ENCODE data around the gene NPFFR1.

The NPFFR1 gene, protein sequence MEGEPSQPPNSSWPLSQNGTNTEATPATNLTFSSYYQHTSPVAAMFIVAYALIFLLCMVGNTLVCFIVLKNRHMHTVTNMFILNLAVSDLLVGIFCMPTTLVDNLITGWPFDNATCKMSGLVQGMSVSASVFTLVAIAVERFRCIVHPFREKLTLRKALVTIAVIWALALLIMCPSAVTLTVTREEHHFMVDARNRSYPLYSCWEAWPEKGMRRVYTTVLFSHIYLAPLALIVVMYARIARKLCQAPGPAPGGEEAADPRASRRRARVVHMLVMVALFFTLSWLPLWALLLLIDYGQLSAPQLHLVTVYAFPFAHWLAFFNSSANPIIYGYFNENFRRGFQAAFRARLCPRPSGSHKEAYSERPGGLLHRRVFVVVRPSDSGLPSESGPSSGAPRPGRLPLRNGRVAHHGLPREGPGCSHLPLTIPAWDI

DNA sequence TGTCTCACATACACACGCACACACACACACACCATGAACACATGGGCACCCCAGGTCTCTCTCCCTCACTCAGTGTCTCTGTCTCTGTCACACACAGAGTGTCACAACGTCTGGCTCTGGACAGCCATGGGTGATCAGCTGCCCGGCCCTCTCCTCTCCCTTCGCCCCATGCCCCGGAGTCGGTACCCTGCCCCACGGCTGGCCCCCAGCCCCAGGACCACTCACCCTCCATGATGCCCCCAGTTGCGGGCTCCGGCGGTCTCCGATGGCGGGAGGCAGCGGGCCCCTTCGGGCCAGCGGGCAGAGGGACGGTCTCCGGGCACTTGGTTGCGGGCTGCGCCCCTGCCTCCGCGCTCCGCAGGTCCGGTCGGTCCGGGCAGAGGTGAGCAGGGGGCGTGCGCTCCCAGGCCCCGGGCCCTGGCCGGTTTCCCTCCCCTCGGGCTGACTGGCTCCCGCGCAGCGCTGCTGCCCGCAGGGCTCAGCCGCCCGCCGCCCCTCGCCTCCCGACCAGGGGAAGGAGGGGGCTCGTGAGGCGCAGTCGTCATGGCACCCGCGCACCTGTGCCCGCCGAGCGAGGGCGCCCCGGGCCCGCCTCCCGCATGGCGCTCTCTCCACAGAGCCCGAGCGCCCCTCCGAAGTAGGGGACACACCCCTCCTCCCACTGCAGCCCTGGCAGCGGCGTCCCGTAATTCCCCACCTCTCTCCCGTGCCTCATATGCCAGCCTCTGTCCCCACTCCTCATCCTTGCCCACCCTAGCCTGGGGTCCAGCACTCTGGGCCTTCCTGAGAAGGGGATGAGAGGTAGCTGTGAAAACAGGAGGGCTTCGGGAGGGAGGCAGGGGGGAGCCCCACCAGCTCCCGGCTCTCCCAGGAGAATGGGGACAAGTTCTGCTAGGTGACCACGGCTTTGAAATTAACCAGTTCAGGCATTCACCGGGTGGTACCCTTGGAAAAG lies at the start of gene NPFFR1:
TSS of gene NPFFR1 (minus strand) at position 560 of the 955 bp plus-strand sequence. CDS start at position 232, 328 bp downstream.
- peak; percentile 17 for DNase-seq (ENCODE audit: low spot score)

DNA sequence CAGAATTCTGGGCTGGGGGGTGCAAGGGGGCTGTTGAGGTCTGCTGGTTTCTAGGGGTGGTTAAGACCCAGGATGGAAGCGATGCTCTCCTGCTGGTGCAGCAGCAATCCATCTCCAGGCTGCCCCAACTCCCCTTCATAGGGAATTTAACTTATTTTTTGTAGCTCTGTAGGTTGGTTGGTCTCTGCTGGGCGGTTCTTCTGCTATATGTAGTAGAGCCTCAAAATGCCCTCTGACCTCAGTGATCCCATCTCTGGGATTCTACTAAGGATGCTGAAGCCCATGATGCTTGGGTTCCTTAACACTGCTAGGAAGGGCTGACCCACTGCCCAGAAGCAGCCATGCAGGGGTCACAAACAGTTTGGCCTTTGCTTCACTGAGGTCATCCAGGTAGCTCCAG lies 49.5 kb upstream of the NPFFR1 start:
- no peak for DNase-seq (ENCODE audit: low spot score)

DNA sequence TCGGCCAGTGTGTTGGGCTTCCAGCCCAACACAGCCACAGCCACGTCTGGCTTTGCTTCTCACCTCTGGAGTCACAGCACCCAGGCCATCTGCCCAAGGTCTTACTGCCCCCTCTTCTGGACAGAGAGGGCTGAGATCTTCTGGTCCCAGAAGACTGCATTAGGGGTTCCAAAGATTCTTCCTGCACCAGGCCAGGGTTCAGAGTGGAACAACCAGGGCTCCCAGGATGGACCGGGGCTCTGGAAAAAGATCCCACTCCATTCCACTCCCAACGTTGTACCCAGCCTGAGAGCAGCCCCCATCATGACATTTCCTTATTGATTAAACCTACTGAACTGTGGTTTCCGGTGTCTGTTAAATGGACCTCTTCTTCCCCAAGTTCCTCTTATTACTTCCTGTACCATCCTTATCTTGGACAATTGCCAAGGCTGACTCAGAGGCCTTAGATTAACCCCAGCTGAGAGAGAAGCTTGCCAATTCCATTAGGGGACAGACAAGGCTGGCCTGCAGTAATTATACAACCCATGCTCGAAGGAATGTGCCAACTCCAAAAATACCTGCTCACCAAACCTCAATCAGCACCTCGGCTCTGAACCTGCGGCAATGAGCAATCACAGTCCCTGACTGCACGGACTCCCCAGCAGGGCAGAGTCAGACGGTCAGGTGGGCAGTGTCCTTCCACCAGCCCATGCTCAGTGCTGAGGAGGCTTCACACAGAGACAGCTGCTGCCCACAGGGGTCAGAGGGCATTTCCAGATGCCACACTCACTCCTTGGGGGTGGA lies 47.9 kb upstream of the NPFFR1 start:
- DNase-seq (ENCODE audit: low spot score), result peak; percentile 71

DNA sequence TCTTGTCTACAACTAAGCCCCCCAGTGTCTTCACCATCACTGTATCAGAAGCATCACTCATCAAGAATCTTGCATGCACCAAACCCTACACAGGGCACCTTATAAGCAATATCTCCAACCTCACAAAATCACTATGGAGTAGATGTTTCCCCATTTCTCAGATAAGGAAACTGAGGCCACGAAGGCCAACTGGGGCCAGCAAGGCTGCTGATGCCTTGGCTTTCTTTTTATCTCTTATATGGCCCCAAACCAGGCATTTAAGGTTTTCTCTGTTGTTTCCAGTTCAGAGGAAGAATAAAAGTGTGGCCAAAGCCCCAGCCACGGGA lies 47.3 kb upstream of the NPFFR1 start:
- DNase-seq (ENCODE audit: low spot score), result no peak

DNA sequence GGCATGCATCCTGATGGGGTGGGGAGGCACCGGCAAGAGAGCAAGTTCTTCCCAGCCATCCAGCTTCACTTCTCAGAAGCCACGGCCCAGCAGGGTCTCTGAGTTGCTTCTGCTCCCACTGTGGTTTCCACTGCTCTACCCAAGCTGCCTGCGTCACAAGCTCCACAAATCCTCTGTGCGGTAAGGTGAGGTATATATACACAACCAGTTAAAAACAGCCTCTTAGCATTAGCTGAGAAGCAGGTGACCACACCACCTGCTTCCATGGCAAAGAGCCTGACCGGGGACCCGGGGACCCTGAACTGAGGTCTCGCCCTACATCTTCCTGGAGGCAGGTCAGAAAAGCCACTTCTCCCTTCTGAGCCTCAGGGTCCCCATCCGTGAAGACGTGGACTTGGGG lies 46.9 kb upstream of the NPFFR1 start:
- no peak for DNase-seq (ENCODE audit: low spot score)

DNA sequence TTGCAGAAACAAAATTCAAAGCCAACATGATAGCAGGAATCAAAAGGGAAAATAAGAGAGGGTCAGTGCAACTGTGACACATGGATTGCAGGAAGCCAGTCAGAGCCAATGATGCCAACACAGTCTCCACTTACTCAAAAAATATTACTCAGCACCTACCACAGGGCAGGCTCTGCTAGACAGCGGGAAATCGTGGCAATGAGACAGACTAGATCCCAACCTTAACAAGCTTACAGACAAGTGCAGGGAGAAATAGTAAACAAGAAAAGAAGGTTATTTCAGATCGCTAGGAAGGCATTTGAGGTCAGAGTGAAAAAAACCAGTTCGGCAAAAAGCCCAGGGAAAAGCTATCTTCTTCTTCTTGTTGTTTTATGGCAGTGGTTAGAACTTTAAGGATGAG lies 45.2 kb upstream of the NPFFR1 start:
- DNase-seq (ENCODE audit: low spot score), result no peak

DNA sequence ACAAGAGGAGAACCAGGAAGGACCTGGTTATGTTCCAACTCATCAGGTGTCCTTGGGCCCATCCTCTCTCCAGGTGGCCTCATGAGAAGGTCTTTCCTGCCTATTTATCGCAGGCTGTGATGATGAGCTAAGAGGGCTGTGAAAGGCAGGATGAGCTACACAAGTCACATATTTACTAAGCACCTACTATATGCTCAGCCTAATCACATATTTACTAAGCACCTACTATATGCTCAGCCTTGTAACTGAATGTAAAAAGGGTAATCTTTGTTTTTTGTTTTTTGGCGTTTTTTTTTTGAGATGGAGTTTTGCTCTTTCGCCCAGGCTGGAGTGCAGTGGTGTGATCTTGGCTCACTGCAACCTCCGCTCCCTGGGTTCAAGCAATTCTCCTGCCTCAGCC lies 44.2 kb upstream of the NPFFR1 start:
- DNase-seq (ENCODE audit: low spot score), result no peak

DNA sequence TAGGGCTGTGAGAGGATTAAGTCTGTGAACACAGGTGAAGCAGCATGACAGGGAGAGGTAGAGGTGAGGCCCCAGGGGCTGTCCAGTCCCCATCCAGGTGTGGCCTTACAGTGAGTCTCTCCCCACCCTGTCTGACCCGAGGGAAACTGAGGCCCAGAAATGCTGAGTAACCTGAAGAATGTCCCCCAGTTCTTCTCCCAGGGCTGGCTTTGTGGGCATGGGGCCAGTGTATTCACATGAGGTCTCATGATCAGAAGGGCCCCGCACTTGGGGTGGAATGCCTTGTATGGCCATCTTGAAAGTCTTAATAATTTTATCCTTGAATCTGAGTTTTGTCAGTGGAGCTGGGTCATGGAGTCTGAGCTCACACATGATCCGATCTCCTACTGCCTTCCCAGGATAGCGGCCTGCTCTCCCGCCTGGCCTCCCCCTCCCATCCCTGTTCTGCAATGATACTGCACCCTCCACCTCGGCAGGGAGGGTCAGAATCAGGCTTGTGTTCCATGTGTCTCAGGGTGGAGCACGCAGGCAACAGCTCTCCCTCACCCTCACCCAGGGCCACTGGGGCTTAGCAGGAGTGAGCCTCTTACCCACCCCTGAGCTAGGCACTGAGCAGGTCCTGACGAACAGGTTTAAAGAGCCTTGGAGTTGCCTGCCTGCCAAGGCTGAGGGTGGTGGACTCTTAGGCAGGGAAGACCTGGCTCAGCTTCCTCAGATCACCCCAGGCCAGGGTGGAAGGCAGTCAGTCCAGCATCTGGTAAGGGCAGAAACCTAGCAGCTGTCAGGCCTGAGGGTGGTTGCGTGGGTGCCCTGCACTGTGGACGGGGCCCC lies 41.4 kb upstream of the NPFFR1 start:
- DNase-seq (ENCODE audit: low spot score), result no peak

DNA sequence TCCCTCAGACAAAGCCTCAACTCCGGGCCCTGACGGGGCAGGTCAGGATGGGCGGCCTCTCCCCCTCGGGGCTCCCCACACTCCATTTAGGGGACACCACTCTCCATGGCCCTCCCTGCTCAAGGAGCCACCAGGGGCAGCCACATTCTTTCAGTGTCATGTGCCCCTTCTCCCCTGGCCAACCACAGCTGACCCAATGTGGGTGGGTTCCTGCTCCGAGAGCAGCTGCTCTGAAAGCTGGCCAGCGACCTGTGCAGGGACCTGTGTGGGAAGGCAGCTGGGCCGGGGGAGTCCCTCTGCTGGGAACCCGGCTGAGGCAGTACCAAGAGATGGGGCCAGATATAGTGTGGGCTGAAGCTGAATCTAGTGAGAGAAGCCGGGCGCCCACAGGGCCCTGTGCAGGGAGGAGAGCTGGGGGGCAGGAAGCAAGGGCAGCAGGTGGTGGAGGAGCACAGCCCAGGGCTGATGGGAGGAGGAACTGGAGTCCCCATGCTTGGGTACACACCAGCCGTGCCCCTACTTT lies 40.6 kb upstream of the NPFFR1 start:
- no peak for DNase-seq (ENCODE audit: low spot score)

DNA sequence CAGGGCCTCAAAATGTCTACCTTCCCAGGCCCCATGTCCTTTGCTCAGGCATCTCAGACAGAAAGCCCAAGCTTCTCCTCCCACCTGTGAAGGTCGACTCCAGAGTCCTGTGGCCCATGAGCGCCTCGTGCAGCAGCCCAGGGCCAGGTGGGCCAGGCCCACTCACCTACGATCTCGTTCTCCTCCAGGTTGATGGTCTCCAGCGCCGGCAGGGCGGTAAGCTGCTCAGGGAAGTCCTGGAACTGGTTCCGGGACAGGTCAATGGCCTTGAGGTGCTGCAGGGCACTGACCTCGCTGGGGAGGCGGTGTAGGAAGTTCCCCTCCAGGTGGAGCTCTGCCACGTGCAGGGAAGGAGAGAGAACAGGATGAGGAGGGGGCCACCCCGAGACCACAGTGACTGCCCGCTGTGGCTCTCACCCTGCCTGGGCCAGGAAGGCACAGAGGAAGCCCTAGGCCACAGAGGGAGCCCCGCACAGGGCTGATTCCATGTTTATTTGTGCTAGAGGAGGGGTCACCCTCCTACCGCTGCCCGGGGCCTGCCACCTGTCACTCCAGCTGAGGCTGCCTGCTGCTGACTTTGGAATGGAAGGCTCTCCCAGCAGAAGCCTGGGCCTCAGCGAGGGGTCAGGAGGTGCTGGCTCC lies 40.0 kb upstream of the NPFFR1 start:
- no peak for DNase-seq (ENCODE audit: low spot score)

DNA sequence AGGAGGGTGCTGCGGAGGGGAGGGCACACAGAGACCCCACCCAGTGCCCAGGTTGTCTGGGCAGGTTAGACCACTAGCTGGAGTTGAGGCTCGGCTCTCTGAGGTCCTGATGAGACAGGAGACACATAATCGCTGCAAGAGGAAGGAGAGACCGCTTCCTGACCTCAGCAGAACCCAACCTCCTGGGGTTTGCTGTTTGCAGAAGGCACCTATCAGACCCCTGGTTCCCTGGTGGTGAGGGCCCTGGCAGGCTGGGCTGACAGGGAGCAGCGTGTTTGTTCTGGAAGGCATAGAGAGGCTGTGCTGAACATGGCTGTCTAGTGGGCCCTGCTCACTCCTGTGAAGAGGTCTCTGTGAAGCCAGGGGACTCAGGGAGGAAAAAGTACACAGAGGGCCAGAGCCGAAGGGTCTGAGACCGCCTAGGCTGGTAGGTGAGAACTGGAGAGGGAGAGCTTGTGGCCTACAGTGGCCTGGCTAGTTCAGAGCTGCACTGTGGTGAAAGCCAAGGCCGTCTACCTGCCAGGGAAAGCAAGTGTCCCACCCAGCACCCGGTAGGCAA lies 39.4 kb upstream of the NPFFR1 start:
- no peak for DNase-seq (ENCODE audit: low spot score)

DNA sequence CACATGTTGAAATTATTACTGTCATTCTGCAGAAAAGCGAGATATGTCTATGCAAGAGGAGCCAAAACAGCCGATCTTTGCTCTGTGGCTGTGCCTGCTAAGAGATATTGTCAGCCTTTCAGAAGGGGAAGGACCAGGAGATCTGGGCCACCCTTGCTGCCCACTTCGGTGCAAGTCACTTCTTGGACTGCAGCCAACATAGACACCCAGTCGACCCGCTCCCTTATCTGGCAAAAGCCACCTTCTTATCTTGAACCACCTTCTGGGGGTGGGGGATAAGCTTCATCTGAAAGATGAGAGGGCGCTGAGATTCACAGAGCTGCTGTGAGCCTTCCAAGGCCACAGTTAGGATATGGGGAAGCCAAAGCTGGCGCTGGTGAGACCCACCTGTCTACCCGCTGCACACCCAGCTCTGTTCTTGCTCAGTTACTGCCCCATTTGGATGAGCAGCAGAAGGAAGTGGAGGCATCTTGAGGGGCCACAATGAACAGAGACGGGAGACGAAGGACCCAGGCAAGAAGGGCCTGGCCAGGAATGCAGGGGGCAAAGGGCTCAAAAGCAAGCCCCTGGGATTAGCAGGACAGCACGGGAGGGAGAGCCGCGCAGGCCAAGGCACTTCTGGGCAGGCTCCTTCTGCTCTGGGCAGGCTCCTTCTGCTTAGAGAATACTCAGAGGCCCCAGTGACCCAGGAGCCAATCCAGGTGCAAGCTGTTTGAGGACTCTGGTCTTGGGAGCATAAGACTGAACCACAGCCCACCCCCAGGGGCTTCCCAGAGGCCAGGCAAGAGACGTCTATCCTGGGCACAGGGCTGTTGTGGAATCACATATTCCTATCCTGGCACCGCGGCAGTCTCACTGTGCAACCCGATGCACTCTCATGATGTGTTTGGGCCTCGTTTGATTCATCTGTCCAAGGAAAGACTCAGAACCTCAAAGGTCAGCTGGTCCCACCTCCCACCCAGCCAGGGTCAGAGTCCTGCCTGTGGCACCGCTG lies 38.4 kb upstream of the NPFFR1 start:
- DNase-seq (ENCODE audit: low spot score), result no peak

DNA sequence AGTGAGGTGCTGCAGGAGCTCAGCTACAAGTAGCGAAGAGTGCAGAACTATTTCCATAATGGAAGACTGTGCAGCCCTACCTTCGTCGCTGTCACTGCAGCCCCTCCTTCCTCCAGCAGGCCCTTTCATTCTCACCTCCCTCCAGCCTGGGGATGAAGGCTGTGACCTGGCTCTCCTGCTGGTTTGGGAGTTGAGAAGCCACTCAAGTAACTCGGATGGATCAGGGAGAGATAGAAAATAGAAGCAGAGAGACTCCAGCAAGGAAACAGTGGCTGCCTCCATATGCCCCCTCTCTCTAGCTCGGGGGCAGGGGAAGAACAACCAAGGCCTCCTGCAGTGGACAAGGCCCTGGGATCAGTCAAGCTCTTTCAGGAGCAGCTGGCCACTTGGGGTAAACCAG lies 37.4 kb upstream of the NPFFR1 start:
- DNase-seq (ENCODE audit: low spot score), result no peak

DNA sequence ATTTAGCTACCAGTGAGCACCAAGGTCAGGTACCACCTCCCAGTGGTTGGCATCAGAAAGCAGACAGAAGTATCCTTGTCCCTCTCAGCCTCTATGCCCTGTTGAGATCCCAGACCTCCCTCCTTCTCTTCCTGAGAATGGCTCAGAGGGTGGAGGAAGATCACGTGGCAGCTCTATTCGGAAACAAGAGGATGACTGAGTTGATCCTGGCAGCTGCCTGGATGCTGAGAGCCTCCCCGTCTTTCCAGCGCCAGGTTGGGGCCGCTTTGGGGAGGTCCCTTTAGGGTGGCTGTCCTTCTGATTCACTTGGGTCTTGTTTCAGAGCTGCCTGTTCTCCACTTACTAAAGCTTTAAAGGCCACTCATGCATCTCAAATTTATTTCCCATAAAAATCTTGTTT lies 36.9 kb upstream of the NPFFR1 start:
- DNase-seq (ENCODE audit: low spot score), result no peak

DNA sequence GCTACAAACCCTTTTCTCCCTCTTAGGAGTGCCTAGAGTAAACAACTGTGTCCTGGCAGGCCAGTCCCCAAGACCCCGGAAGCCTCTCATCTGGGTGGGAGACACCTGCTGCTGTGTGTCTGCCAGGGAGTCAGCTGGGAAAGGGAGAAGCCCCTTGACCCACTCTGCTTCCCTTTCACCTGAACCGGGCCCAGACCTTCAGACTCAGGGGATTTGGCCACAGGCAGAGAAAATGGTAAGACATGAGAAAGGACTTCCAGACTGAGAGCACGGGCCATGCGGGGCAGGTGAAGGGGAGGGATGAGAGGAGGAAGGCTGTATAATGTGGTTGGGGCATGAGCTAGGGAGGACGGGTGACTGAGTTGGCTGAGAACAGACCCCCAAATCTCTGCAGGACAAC lies 36.0 kb upstream of the NPFFR1 start:
- DNase-seq (ENCODE audit: low spot score), result no peak

DNA sequence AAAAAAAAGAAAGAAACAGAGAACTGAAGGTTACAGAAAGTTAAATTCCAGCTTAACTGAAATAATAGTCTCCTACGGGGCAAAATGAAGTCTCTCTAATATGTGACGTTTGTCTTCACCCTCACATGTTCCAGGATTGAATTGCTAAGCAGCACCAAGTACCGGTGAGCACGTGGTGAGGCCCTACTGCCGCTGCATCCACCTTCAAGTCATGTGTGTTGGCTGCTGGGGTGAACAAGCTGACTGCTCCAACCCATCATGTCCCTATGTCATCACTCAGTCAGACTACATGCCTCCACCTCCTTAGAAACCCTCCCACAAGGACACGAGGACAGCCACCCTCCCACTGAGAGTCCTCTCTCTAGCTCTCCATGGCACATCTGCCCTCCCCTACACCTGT lies 35.4 kb upstream of the NPFFR1 start:
- no peak for DNase-seq (ENCODE audit: low spot score)

DNA sequence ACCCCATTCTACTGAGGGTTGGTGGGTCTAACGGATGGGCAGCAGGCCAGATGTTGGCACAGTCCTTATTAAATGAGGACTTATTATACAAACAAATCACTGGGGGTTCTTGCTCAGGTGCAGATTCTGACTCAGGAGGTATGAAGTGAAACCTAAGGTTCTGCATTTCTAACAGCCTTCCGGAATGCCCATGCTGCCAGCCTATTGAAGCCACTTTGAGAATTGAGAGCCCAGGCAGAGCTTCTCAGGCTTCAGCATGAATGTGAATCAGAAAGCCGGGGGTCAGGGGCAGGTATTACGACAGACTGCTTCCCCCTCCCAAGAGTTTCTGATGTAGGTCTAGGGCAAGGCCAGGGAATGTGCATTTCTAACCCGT lies 34.1 kb upstream of the NPFFR1 start:
- no peak for DNase-seq (ENCODE audit: low spot score)

DNA sequence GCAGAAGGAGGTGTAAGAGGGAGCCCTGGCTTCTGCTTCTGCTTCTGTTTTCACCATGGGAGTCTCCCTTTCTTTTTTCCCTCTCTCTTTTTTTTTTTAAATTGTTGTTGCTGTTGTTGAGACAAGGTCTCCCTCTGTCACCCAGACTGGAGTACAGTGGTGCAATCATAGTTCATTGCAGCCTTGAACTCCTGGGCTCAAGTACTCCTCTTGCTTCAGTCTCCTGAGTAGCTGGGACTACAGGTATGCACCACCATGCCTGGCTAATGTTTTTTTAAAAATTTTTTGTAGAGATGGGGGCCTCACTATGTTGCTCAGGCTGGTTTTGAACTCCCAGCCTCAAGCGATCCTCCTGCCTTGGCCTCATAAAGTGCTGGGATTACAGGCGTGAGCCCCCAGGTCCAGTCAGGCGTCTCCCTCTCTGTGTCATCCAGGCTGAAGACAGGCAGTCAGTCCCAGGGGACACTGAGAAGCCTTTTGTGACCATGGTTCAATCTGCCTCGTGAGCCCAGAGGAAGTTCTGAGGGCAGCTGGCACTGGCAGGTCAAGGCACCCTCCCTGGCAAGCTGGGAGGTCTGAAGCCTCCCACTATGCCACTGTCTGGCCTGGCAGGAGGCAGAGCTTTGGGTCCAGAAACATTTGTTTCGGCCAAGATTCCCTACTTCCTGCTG lies 33.6 kb upstream of the NPFFR1 start:
- DNase-seq (ENCODE audit: low spot score), result no peak

DNA sequence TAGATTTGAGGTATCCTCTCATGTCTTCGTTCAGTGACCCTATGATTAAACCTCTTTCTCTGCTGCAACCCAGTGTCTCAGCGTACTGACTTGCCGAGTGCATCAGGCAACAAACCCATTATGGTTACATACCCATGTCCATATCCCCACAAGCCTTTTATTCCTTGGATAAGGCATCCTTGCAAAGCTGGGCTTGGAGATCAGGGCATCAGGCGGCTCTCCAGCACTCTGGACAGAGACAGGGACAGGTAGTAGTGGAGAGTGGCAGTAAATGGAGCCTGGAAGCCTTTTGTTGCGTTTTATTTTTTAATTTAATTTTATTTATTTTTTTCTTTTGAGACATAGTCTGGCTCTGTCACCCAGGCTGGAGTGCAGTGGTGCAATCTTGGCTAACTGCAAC lies 32.0 kb upstream of the NPFFR1 start:
- no peak for DNase-seq (ENCODE audit: low spot score)
